ENCODE results near the gene SAPCD1.
A peak's percentile ranks its signal among the peaks of the same experiment; 100 is the strongest.
"Not testable (repeated sequence)": the region's sequence is repeated elsewhere in the genome, so short reads cannot be mapped to it uniquely, and the experiment has no call there.

Gene SAPCD1

GRCh38 chr6:31780507-31781243 lies 18.2 kb downstream of the SAPCD1 start:
- Histone ChIP-seq H3K27ac (ENCODE audit: low read depth, low read length) (no peak overlapping the region), H3K4me3 (ENCODE audit: low read depth, low read length) (no peak overlapping the region), H3K4me1 (ENCODE audit: control insufficient read depth, insufficient read depth, low read length, unreplicated experiment) (peaks cover 16% of the 10 kb centered on the region), H3K79me2 (ENCODE audit: control insufficient read depth, insufficient read depth, low read length, unreplicated experiment) (no peaks in the 10 kb centered on the region), H3K36me3 (ENCODE audit: insufficient read depth, low read length) (peaks cover 13% of the 10 kb centered on the region; the same call in 1 of the 2 replicates), H2AFZ (ENCODE audit: low read length, unreplicated experiment) (no peak overlapping the region), H3K27me3 (ENCODE audit: insufficient read depth, low read length) (no peaks in the 10 kb centered on the region)

- no peak overlapping the region for H3K27ac ChIP-seq (ENCODE audit: low read depth, low read length)
- no peaks in the 10 kb centered on the region for H3K79me2 ChIP-seq (ENCODE audit: control insufficient read depth, insufficient read depth, low read length, unreplicated experiment)
- no peaks in the 10 kb centered on the region for H3K27me3 ChIP-seq (ENCODE audit: insufficient read depth, low read length)
- no peak overlapping the region for H2AFZ ChIP-seq (ENCODE audit: low read length, unreplicated experiment)
- H3K36me3 ChIP-seq (ENCODE audit: insufficient read depth, low read length) = peaks cover 13% of the 10 kb centered on the region; the same call in 1 of the 2 replicates
- H3K4me3 ChIP-seq (ENCODE audit: low read depth, low read length) = no peak overlapping the region
- peaks cover 13% of the 10 kb centered on the region for H3K4me1 ChIP-seq (ENCODE audit: control insufficient read depth, insufficient read depth, low read length, unreplicated experiment)
Measured at GRCh38 chr6:31781244-31782125, 19.0 kb downstream of the SAPCD1 start.

GRCh38 chr6:31782126-31782855 lies 19.8 kb downstream of the SAPCD1 start:
- no peak overlapping the region for H3K27ac ChIP-seq (ENCODE audit: low read depth, low read length)
- H3K36me3 ChIP-seq (ENCODE audit: insufficient read depth, low read length) = peaks cover 13% of the 10 kb centered on the region; the same call in 1 of the 2 replicates
- H3K4me1 ChIP-seq (ENCODE audit: control insufficient read depth, insufficient read depth, low read length, unreplicated experiment) = peaks cover 5% of the 10 kb centered on the region
- H3K4me3 ChIP-seq (ENCODE audit: low read depth, low read length) = no peak overlapping the region
- H3K79me2 ChIP-seq (ENCODE audit: control insufficient read depth, insufficient read depth, low read length, unreplicated experiment) = no peaks in the 10 kb centered on the region
- H3K27me3 ChIP-seq (ENCODE audit: insufficient read depth, low read length) = no peaks in the 10 kb centered on the region
- no peak overlapping the region for H2AFZ ChIP-seq (ENCODE audit: low read length, unreplicated experiment)

GRCh38 chr6:31784098-31784925 lies 21.9 kb downstream of the SAPCD1 start:
- peaks cover 13% of the 10 kb centered on the region; the same call in 1 of the 2 replicates for H3K36me3 ChIP-seq (ENCODE audit: insufficient read depth, low read length)

GRCh38 chr6:31785475-31785874 lies 23.0 kb downstream of the SAPCD1 start:
- Histone ChIP-seq H2AFZ (ENCODE audit: low read length, unreplicated experiment) (no peak overlapping the region), H3K36me3 (ENCODE audit: insufficient read depth, low read length) (peaks cover 13% of the 10 kb centered on the region), H3K27ac (ENCODE audit: low read depth, low read length) (no peak overlapping the region), H3K4me3 (ENCODE audit: low read depth, low read length) (no peak overlapping the region), H3K4me1 (ENCODE audit: control insufficient read depth, insufficient read depth, low read length, unreplicated experiment) (no peaks in the 10 kb centered on the region), H3K27me3 (ENCODE audit: insufficient read depth, low read length) (no peaks in the 10 kb centered on the region), H3K79me2 (ENCODE audit: control insufficient read depth, insufficient read depth, low read length, unreplicated experiment) (no peaks in the 10 kb centered on the region)

More at GRCh38 chr6:31784098-31784925, 21.9 kb downstream of the SAPCD1 start:
- Histone ChIP-seq H3K4me3 (ENCODE audit: low read depth, low read length) (no peak overlapping the region), H2AFZ (ENCODE audit: low read length, unreplicated experiment) (no peak overlapping the region), H3K4me1 (ENCODE audit: control insufficient read depth, insufficient read depth, low read length, unreplicated experiment) (no peaks in the 10 kb centered on the region), H3K79me2 (ENCODE audit: control insufficient read depth, insufficient read depth, low read length, unreplicated experiment) (no peaks in the 10 kb centered on the region), H3K27ac (ENCODE audit: low read depth, low read length) (no peak overlapping the region), H3K27me3 (ENCODE audit: insufficient read depth, low read length) (no peaks in the 10 kb centered on the region)

GRCh38 chr6:31791324-31792089 lies 29.1 kb downstream of the SAPCD1 start:
- Histone ChIP-seq H3K4me3 (ENCODE audit: low read depth, low read length) (no peak overlapping the region), H3K27me3 (ENCODE audit: insufficient read depth, low read length) (no peaks in the 10 kb centered on the region), H3K4me1 (ENCODE audit: control insufficient read depth, insufficient read depth, low read length, unreplicated experiment) (peaks cover 15% of the 10 kb centered on the region), H2AFZ (ENCODE audit: low read length, unreplicated experiment) (no peak overlapping the region), H3K27ac (ENCODE audit: low read depth, low read length) (no peak overlapping the region), H3K79me2 (ENCODE audit: control insufficient read depth, insufficient read depth, low read length, unreplicated experiment) (peaks cover 26% of the 10 kb centered on the region), H3K36me3 (ENCODE audit: insufficient read depth, low read length) (no peaks in the 10 kb centered on the region; the same call in none of the 2 replicates)

GRCh38 chr6:31792090-31792374 lies 29.6 kb downstream of the SAPCD1 start:
- peaks cover 26% of the 10 kb centered on the region for H3K79me2 ChIP-seq (ENCODE audit: control insufficient read depth, insufficient read depth, low read length, unreplicated experiment)

GRCh38 chr6:31792761-31793171 lies 30.3 kb downstream of the SAPCD1 start:
- Histone ChIP-seq H3K36me3 (ENCODE audit: insufficient read depth, low read length) (no peaks in the 10 kb centered on the region; the same call in none of the 2 replicates), H3K4me1 (ENCODE audit: control insufficient read depth, insufficient read depth, low read length, unreplicated experiment) (peaks cover 15% of the 10 kb centered on the region), H3K4me3 (ENCODE audit: low read depth, low read length) (no peak overlapping the region), H2AFZ (ENCODE audit: low read length, unreplicated experiment) (no peak overlapping the region), H3K79me2 (ENCODE audit: control insufficient read depth, insufficient read depth, low read length, unreplicated experiment) (peaks cover 26% of the 10 kb centered on the region), H3K27me3 (ENCODE audit: insufficient read depth, low read length) (no peaks in the 10 kb centered on the region), H3K27ac (ENCODE audit: low read depth, low read length) (peak overlapping the region; percentile 31; the same call in 1 of the 2 replicates)

More at GRCh38 chr6:31792090-31792374, 29.6 kb downstream of the SAPCD1 start:
- no peak overlapping the region for H3K27ac ChIP-seq (ENCODE audit: low read depth, low read length)
- H3K27me3 ChIP-seq (ENCODE audit: insufficient read depth, low read length) = no peaks in the 10 kb centered on the region
- H3K4me1 ChIP-seq (ENCODE audit: control insufficient read depth, insufficient read depth, low read length, unreplicated experiment) = peaks cover 15% of the 10 kb centered on the region
- no peak overlapping the region for H2AFZ ChIP-seq (ENCODE audit: low read length, unreplicated experiment)
- no peaks in the 10 kb centered on the region; the same call in none of the 2 replicates for H3K36me3 ChIP-seq (ENCODE audit: insufficient read depth, low read length)
- no peak overlapping the region for H3K4me3 ChIP-seq (ENCODE audit: low read depth, low read length)

- H3K4me1 ChIP-seq (ENCODE audit: control insufficient read depth, insufficient read depth, low read length, unreplicated experiment) = peaks cover 15% of the 10 kb centered on the region
- H3K27me3 ChIP-seq (ENCODE audit: insufficient read depth, low read length); H3K36me3 ChIP-seq (ENCODE audit: insufficient read depth, low read length); H2AFZ ChIP-seq (ENCODE audit: low read length, unreplicated experiment): not testable (repeated sequence)
- H3K79me2 ChIP-seq (ENCODE audit: control insufficient read depth, insufficient read depth, low read length, unreplicated experiment) = peaks cover 26% of the 10 kb centered on the region
- peak overlapping the region; percentile 83 for H3K27ac ChIP-seq (ENCODE audit: low read depth, low read length)
- peak overlapping the region; percentile 94 for H3K4me3 ChIP-seq (ENCODE audit: low read depth, low read length)
Measured at GRCh38 chr6:31793927-31794245, 31.4 kb downstream of the SAPCD1 start.
